GM12874 (cell line): ENCODE data around the gene ATP9B.

Experiments used
- CTCF ChIP-seq: IDR thresholded peaks from 2 replicates; pipeline ENCODE4 v1.5.1; 2011; ENCODE audit warnings: low read depth, mild to moderate bottlenecking, control low read depth, low read length, moderate library complexity; ENCODE audit not compliant: insufficient read depth

The ATP9B gene

GRCh38 chr18:79046522-79046921, 22.7 kb upstream of the ATP9B start:
- no peak for TF ChIP-seq CTCF

GRCh38 chr18:79047556-79048244, 21.5 kb upstream of the ATP9B start:
- TF ChIP-seq CTCF, result no peak

GRCh38 chr18:79048245-79048632, 21.0 kb upstream of the ATP9B start:
- no peak for TF ChIP-seq CTCF

GRCh38 chr18:79049506-79049905, 19.7 kb upstream of the ATP9B start:
- no peak for TF ChIP-seq CTCF

- TF ChIP-seq CTCF, result no peak
Measured at GRCh38 chr18:79050005-79050404, 19.2 kb upstream of the ATP9B start.

GRCh38 chr18:79056827-79057367, 12.3 kb upstream of the ATP9B start:
- TF ChIP-seq CTCF, result no peak

GRCh38 chr18:79058007-79058406, 11.2 kb upstream of the ATP9B start:
- TF ChIP-seq CTCF, result no peak
